ENCODE data around the gene SLX9.

GRCh38 chr21:44904141-44904923 lies 35.5 kb upstream of the SLX9 start:
- no peak for TF ChIP-seq POLR2A (IDR thresholded peaks at IDR 0.05)
- TF ChIP-seq CTCF (IDR thresholded peaks at IDR 0.05) = no peak
- TF ChIP-seq POLR2AphosphoS5 (IDR thresholded peaks at IDR 0.05) = no peak
